Duodenal mucosa (tissue), 2 donors: ENCODE measurements around the gene TKFC.

Experiments used
- H3K27ac ChIP-seq: one replicate; pipeline ENCODE4 v1.7.0; 2013; ENCODE audit warnings: low read depth, low read length
- H3K27me3 ChIP-seq, 2 donors: one replicate each; pipeline ENCODE4 v1.7.0; 2013; ENCODE audit warnings: low read length in 2 of 2, control low read depth in 1 of 2; ENCODE audit not compliant: insufficient read depth in 2 of 2, control insufficient read depth in 1 of 2
- H3K36me3 ChIP-seq, 2 donors: one replicate each; pipeline ENCODE4 v1.7.0; 2013; ENCODE audit warnings: low read length in 2 of 2, control low read depth in 1 of 2; ENCODE audit not compliant: insufficient read depth in 2 of 2, control insufficient read depth in 1 of 2
- H3K4me1 ChIP-seq, 2 donors: one replicate each; pipeline ENCODE4 v1.7.0; 2013; ENCODE audit warnings: low read length in 2 of 2, control low read depth in 1 of 2; ENCODE audit not compliant: insufficient read depth in 2 of 2, control insufficient read depth in 1 of 2
- H3K4me3 ChIP-seq, 2 donors: one replicate each; pipeline ENCODE4 v1.7.0; 2013; ENCODE audit warnings: low read length in 2 of 2, low read depth in 1 of 2
- H3K9ac ChIP-seq, 2 donors: one replicate each; pipeline ENCODE4 v1.7.0; 2013; ENCODE audit warnings: low read length in 2 of 2, low read depth in 1 of 2
- H3K9me3 ChIP-seq, 2 donors: one replicate each; pipeline ENCODE4 v1.7.0; 2013; ENCODE audit warnings: low read length in 2 of 2, control low read depth in 1 of 2; ENCODE audit not compliant: control insufficient read depth in 1 of 2

Gene TKFC

GRCh38 chr11:61297341-61297740 is 35.7 kb upstream of the TKFC start:
- Histone ChIP-seq H3K4me3 (no peak overlapping the region), H3K27ac (no peak overlapping the region), H3K4me1 (peaks cover 26% of the 10 kb centered on the region in 2 donors), H3K27me3 (peaks cover 3 to 7% of the 10 kb centered on the region in 2 donors), H3K36me3 (peaks cover 30 to 33% of the 10 kb centered on the region in 2 donors), H3K9ac (no peak overlapping the region), H3K9me3 (no peaks in the 10 kb centered on the region)

- peaks cover 34 to 37% of the 10 kb centered on the region in 2 donors for H3K36me3 ChIP-seq
- H3K9me3 ChIP-seq = no peaks in the 10 kb centered on the region
- no peak overlapping the region for H3K27ac ChIP-seq
- peaks cover 26% of the 10 kb centered on the region in 2 donors for H3K4me1 ChIP-seq
- H3K27me3 ChIP-seq = peaks cover 3 to 4% of the 10 kb centered on the region in 2 donors
- H3K4me3 ChIP-seq = no peak overlapping the region
- H3K9ac ChIP-seq = no peak overlapping the region
Measured at GRCh38 chr11:61297746-61298145, 35.3 kb upstream of the TKFC start.

- Histone ChIP-seq H3K9me3 (no peaks in the 10 kb centered on the region), H3K4me3 (no peak overlapping the region), H3K9ac (no peak overlapping the region), H3K4me1 (peaks cover 25 to 26% of the 10 kb centered on the region in 2 donors), H3K27ac (no peak overlapping the region), H3K27me3 (peaks cover 0 to 4% of the 10 kb centered on the region in 2 donors), H3K36me3 (peaks cover 39 to 47% of the 10 kb centered on the region in 2 donors)
Measured at GRCh38 chr11:61298663-61299244, 34.3 kb upstream of the TKFC start.

- H3K27ac ChIP-seq = no peak overlapping the region
- H3K4me3 ChIP-seq = no peak overlapping the region
- no peak overlapping the region for H3K9ac ChIP-seq
- H3K9me3 ChIP-seq = no peaks in the 10 kb centered on the region
- no peaks in the 10 kb centered on the region for H3K27me3 ChIP-seq
- peaks cover 52 to 83% of the 10 kb centered on the region in 2 donors for H3K36me3 ChIP-seq
- peaks cover 8 to 16% of the 10 kb centered on the region in 2 donors for H3K4me1 ChIP-seq
Measured at GRCh38 chr11:61302550-61302949, 30.5 kb upstream of the TKFC start.

- Histone ChIP-seq H3K27ac (no peak overlapping the region), H3K9me3 (no peaks in the 10 kb centered on the region)
Measured at GRCh38 chr11:61303725-61304124, 29.3 kb upstream of the TKFC start.

GRCh38 chr11:61305417-61305816 is 27.6 kb upstream of the TKFC start:
- H3K27ac ChIP-seq = no peak overlapping the region
- H3K27me3 ChIP-seq = no peaks in the 10 kb centered on the region
- no peaks in the 10 kb centered on the region for H3K9me3 ChIP-seq
- H3K4me1 ChIP-seq = no peaks in the 10 kb centered on the region
- H3K36me3 ChIP-seq = peaks cover 63 to 98% of the 10 kb centered on the region in 2 donors
- no peak overlapping the region for H3K4me3 ChIP-seq
- no peak overlapping the region for H3K9ac ChIP-seq

More at GRCh38 chr11:61303725-61304124, 29.3 kb upstream of the TKFC start:
- H3K4me1 ChIP-seq = peaks cover 3 to 5% of the 10 kb centered on the region in 2 donors
- H3K27me3 ChIP-seq = no peaks in the 10 kb centered on the region
- no peak overlapping the region for H3K4me3 ChIP-seq
- peaks cover 60 to 95% of the 10 kb centered on the region in 2 donors for H3K36me3 ChIP-seq
- no peak overlapping the region for H3K9ac ChIP-seq

- H3K27ac ChIP-seq = no peak overlapping the region
- no peak overlapping the region for H3K4me3 ChIP-seq
- no peaks in the 10 kb centered on the region for H3K4me1 ChIP-seq
- no peaks in the 10 kb centered on the region for H3K9me3 ChIP-seq
- no peak overlapping the region for H3K9ac ChIP-seq
- no peaks in the 10 kb centered on the region for H3K27me3 ChIP-seq
- peaks cover 64 to 98% of the 10 kb centered on the region in 2 donors for H3K36me3 ChIP-seq
Measured at GRCh38 chr11:61306221-61306620, 26.8 kb upstream of the TKFC start.

GRCh38 chr11:61307354-61307753 is 25.7 kb upstream of the TKFC start:
- Histone ChIP-seq H3K9ac (no peak overlapping the region), H3K4me1 (no peaks in the 10 kb centered on the region), H3K4me3 (no peak overlapping the region), H3K27me3 (no peaks in the 10 kb centered on the region), H3K27ac (no peak overlapping the region), H3K9me3 (no peaks in the 10 kb centered on the region), H3K36me3 (peaks cover 62 to 98% of the 10 kb centered on the region in 2 donors)

- H3K27ac ChIP-seq = no peak overlapping the region
- H3K27me3 ChIP-seq = no peaks in the 10 kb centered on the region
- no peak overlapping the region for H3K9ac ChIP-seq
- H3K4me3 ChIP-seq = no peak overlapping the region
- H3K36me3 ChIP-seq = peaks cover 67 to 95% of the 10 kb centered on the region in 2 donors
- H3K9me3 ChIP-seq = no peaks in the 10 kb centered on the region
- no peaks in the 10 kb centered on the region for H3K4me1 ChIP-seq
Measured at GRCh38 chr11:61309141-61309540, 23.9 kb upstream of the TKFC start.

GRCh38 chr11:61309739-61310138 is 23.3 kb upstream of the TKFC start:
- peaks cover 71 to 96% of the 10 kb centered on the region in 2 donors for H3K36me3 ChIP-seq
- no peak overlapping the region for H3K27ac ChIP-seq
- no peaks in the 10 kb centered on the region for H3K27me3 ChIP-seq
- H3K9me3 ChIP-seq = no peaks in the 10 kb centered on the region
- H3K4me1 ChIP-seq = no peaks in the 10 kb centered on the region
- H3K9ac ChIP-seq = no peak overlapping the region
- no peak overlapping the region for H3K4me3 ChIP-seq
